ENCODE data around the gene KLHDC9. TPM values are rescaled to one million over a fixed set of nuclear protein-coding genes. Genes with fewer than 3 reads are reported as not detected.

The KLHDC9 gene
- total RNA-seq, 2 experiments from 2014 or later = 0.41 TPM; not detected in 1

- peak overlapping the region; percentile 90 for H3K27ac Mint-ChIP-seq
- H3K36me3 ChIP-seq (ENCODE audit: insufficient read depth, low read length) = peaks cover 16% of the 10 kb centered on the region
- DNase-seq = peak in 3 of 14 experiments; percentile 5 to 49 (median 42)
- no peak overlapping the region for H3K4me3 ChIP-seq (ENCODE audit: low read length)
- intact Hi-C loops (cut with DNase I, micrococcal nuclease) = loop anchor here (5.0 to 10.0 kb wide), 2 partner anchors 259 to 262 kb away; no protein-coding TSS in a partner anchor
- H3K27me3 ChIP-seq (ENCODE audit: control insufficient read depth in 1 of 2, insufficient read depth in 2 of 2, low read length in 2 of 2) = no peaks in the 10 kb centered on the region
- peak overlapping the region; percentile 45 for H3K4me3 Mint-ChIP-seq
- no peaks in the 10 kb centered on the region for H3K9me3 Mint-ChIP-seq
- H3K4me1 Mint-ChIP-seq (ENCODE audit: low read depth) = peaks cover 23% of the 10 kb centered on the region
- TF ChIP-seq, protein P1, sequence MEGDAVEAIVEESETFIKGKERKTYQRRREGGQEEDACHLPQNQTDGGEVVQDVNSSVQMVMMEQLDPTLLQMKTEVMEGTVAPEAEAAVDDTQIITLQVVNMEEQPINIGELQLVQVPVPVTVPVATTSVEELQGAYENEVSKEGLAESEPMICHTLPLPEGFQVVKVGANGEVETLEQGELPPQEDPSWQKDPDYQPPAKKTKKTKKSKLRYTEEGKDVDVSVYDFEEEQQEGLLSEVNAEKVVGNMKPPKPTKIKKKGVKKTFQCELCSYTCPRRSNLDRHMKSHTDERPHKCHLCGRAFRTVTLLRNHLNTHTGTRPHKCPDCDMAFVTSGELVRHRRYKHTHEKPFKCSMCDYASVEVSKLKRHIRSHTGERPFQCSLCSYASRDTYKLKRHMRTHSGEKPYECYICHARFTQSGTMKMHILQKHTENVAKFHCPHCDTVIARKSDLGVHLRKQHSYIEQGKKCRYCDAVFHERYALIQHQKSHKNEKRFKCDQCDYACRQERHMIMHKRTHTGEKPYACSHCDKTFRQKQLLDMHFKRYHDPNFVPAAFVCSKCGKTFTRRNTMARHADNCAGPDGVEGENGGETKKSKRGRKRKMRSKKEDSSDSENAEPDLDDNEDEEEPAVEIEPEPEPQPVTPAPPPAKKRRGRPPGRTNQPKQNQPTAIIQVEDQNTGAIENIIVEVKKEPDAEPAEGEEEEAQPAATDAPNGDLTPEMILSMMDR (IDR thresholded peaks at IDR 0.05) = no peak
- H3K9me3 ChIP-seq (ENCODE audit: control insufficient read depth in 1 of 2, insufficient read depth in 1 of 2, low read length in 2 of 2) = no peaks in the 10 kb centered on the region
- H3K27ac ChIP-seq (ENCODE audit: low read depth in 1 of 2, low read length in 2 of 2) = no peak overlapping the region
- ChIA-PET POLR2A (interaction anchor here (0.9 to 5.2 kb wide), 8 partner anchors 12 to 105 kb away, joined by 3 to 79 read pairs (median 5); partner anchors contain the start of genes ARHGAP30, NDUFS2, PPOX and TSTD1), CTCF (interaction anchor here (1.2 to 5.8 kb wide), 5 partner anchors 26 to 100 kb away, joined by 8 to 66 read pairs (median 36); partner anchors contain the start of genes ARHGAP30, TSTD1 and USF1)
- H3K27me3 Mint-ChIP-seq = peaks cover 6% of the 10 kb centered on the region
- H3K4me1 ChIP-seq (ENCODE audit: insufficient read depth, low read length) = peaks cover 22% of the 10 kb centered on the region
- no peak for ATAC-seq (ENCODE audit: poor library complexity)
- peaks cover 30% of the 10 kb centered on the region for H3K36me3 Mint-ChIP-seq (ENCODE audit: low read depth)
Observed at GRCh38 chr1:161096530-161096929, 1.6 kb upstream of the KLHDC9 start.

- H3K4me1 Mint-ChIP-seq (ENCODE audit: low read depth) = peaks cover 26% of the 10 kb centered on the region
- H3K27me3 Mint-ChIP-seq = peaks cover 6% of the 10 kb centered on the region
- POLR2A ChIA-PET = interaction anchor here (0.6 to 5.2 kb wide), 9 partner anchors 18 to 106 kb away, joined by 3 to 79 read pairs (median 8); partner anchors contain the start of genes ARHGAP30, NIT1, PFDN2 and TSTD1
- CTCF ChIA-PET = interaction anchor here (0.5 to 5.8 kb wide), 7 partner anchors 27 to 121 kb away, joined by 3 to 66 read pairs (median 5); partner anchors contain the start of gene TSTD1
- peaks cover 30% of the 10 kb centered on the region for H3K36me3 ChIP-seq (ENCODE audit: insufficient read depth, low read length)
- DNase-seq = peak in 1 of 14 experiments; percentile 27
- no peak overlapping the region for H3K27ac ChIP-seq (ENCODE audit: low read depth in 1 of 2, low read length in 2 of 2)
- no peak overlapping the region for H3K4me3 ChIP-seq (ENCODE audit: low read length)
- intact Hi-C loops (cut with DNase I, micrococcal nuclease) = loop anchor here (2.0 to 10.0 kb wide), 3 partner anchors 30 to 264 kb away; partner anchors contain the start of gene ARHGAP30 (in 1 of the 2)
- no peaks in the 10 kb centered on the region for H3K9me3 ChIP-seq (ENCODE audit: control insufficient read depth in 1 of 2, insufficient read depth in 1 of 2, low read length in 2 of 2)
- peak overlapping the region; percentile 80 for H3K27ac Mint-ChIP-seq
- H3K4me3 Mint-ChIP-seq = peak overlapping the region; percentile 74
- TF ChIP-seq, protein P1 (IDR thresholded peaks at IDR 0.05) = no peak
- no peak for ATAC-seq (ENCODE audit: poor library complexity)
- H3K4me1 ChIP-seq (ENCODE audit: insufficient read depth, low read length) = peaks cover 22% of the 10 kb centered on the region
- H3K9me3 Mint-ChIP-seq = no peaks in the 10 kb centered on the region
- no peaks in the 10 kb centered on the region for H3K27me3 ChIP-seq (ENCODE audit: control insufficient read depth in 1 of 2, insufficient read depth in 2 of 2, low read length in 2 of 2)
- peaks cover 44% of the 10 kb centered on the region for H3K36me3 Mint-ChIP-seq (ENCODE audit: low read depth)
Observed at GRCh38 chr1:161099090-161099802, 1.1 kb downstream of the KLHDC9 start.

- no peak overlapping the region for H3K27ac Mint-ChIP-seq
- peak overlapping the region; percentile 34 for H3K4me3 Mint-ChIP-seq
- ATAC-seq (ENCODE audit: poor library complexity) (no peak), DNase-seq (no peak)
- POLR2A ChIA-PET = interaction anchor here (1.0 to 5.2 kb wide), 2 partner anchors 30 to 54 kb away, joined by 3 to 62 read pairs; partner anchors contain the start of gene USF1
- Histone ChIP-seq H3K4me1 (ENCODE audit: insufficient read depth, low read length) (peaks cover 22% of the 10 kb centered on the region), H3K36me3 (ENCODE audit: insufficient read depth, low read length) (peaks cover 30% of the 10 kb centered on the region), H3K27me3 (ENCODE audit: control insufficient read depth in 1 of 2, insufficient read depth in 2 of 2, low read length in 2 of 2) (no peaks in the 10 kb centered on the region), H3K4me3 (ENCODE audit: low read length) (no peak overlapping the region), H3K9me3 (ENCODE audit: control insufficient read depth in 1 of 2, insufficient read depth in 1 of 2, low read length in 2 of 2) (no peaks in the 10 kb centered on the region), H3K27ac (ENCODE audit: low read depth in 1 of 2, low read length in 2 of 2) (no peak overlapping the region)
- CTCF ChIA-PET = interaction anchor here (1.4 to 5.8 kb wide), 3 partner anchors 61 to 110 kb away, joined by 7 to 66 read pairs (median 46); partner anchors contain the start of gene TSTD1
- H3K9me3 Mint-ChIP-seq = no peaks in the 10 kb centered on the region
- intact Hi-C loops (cut with DNase I, micrococcal nuclease) = loop anchor here in 1 of 2 experiments (1.0 kb wide), 1 partner anchor 59 kb away; no protein-coding TSS in a partner anchor
- H3K27me3 Mint-ChIP-seq = peaks cover 6% of the 10 kb centered on the region
- TF ChIP-seq, protein P1 (IDR thresholded peaks at IDR 0.05) = no peak
- peaks cover 48% of the 10 kb centered on the region for H3K36me3 Mint-ChIP-seq (ENCODE audit: low read depth)
- peaks cover 30% of the 10 kb centered on the region for H3K4me1 Mint-ChIP-seq (ENCODE audit: low read depth)
Observed at GRCh38 chr1:161100556-161100955, 2.4 kb downstream of the KLHDC9 start.
